ENCODE measurements around the gene GRB14. TPM values are rescaled to one million over a fixed set of nuclear protein-coding genes. Genes with fewer than 3 reads are reported as not detected.

Gene GRB14
- total and polyA plus RNA-seq, 2 of the 13 experiments (the other 11 are each of a cell fraction or from before 2014, with no cell fraction given): 4.6 to 5.8 TPM

DNA sequence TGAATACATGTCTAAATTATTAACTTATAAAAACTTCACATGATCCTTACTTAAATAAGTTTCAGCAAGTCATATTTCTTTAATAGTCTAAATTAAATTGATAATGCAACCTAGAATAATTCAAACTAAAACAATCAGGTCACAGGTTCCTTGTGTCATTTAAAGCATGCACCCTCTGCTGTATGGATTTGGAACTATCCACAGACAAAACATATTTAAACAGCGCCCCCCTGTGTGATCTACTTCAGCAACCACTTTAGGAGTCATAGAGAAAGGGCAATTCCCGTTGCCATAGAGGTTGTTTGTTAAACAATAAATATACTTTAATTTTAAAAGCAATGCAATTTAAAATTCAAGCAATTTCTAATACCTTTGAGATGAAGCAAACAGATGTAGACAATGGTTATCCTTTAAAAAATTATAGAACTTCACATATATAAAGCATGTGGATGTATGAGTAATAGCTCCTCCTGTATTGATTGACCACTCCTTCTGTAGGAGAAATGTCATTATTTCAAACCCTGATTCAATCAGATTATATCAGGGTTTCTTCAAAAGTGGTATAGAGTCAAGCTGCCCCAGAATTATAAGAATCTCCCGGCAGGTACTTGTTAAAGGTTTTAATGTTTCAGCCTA, 21.2 kb downstream of the GRB14 start (continued):
- TF ChIP-seq ZBTB33 (CRISPR knock-in tag; IDR thresholded peaks at IDR 0.05) (no peak), ZNF629 (CRISPR knock-in tag; conservative IDR thresholded peaks at IDR 0.05) (no peak), ZNF460 (CRISPR knock-in tag; IDR thresholded peaks at IDR 0.05; ENCODE audit: borderline replicate concordance) (no peak), ZNF687 (CRISPR knock-in tag; IDR thresholded peaks at IDR 0.05) (no peak), NFAT5 (CRISPR knock-in tag; IDR thresholded peaks at IDR 0.05) (no peak), ZNF101 (CRISPR knock-in tag; IDR thresholded peaks at IDR 0.05; ENCODE audit: borderline replicate concordance, low read depth) (no peak), HNRNPL (IDR thresholded peaks at IDR 0.05; ENCODE audit: low read depth, low read length) (no peak), PRPF4 (IDR thresholded peaks at IDR 0.05; ENCODE audit: low read depth, low read length, poor library complexity, severe bottlenecking) (no peak), RARA (CRISPR knock-in tag; IDR thresholded peaks at IDR 0.05) (no peak), ZNF75D (CRISPR knock-in tag; IDR thresholded peaks at IDR 0.05; ENCODE audit: borderline replicate concordance) (no peak), REL (CRISPR knock-in tag; conservative IDR thresholded peaks at IDR 0.05) (no peak), KAT8 (CRISPR knock-in tag; IDR thresholded peaks at IDR 0.05) (no peak), RXRB (CRISPR knock-in tag; IDR thresholded peaks at IDR 0.05; ENCODE audit: borderline replicate concordance) (peak; percentile 56; the same call in 1 of the 2 replicates)
- TF ChIP-seq, protein P1, sequence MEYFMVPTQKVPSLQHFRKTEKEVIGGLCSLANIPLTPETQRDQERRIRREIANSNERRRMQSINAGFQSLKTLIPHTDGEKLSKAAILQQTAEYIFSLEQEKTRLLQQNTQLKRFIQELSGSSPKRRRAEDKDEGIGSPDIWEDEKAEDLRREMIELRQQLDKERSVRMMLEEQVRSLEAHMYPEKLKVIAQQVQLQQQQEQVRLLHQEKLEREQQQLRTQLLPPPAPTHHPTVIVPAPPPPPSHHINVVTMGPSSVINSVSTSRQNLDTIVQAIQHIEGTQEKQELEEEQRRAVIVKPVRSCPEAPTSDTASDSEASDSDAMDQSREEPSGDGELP (IDR thresholded peaks at IDR 0.05; ENCODE audit: borderline replicate concordance, low read depth): no peak
- TF ChIP-seq, protein P2, sequence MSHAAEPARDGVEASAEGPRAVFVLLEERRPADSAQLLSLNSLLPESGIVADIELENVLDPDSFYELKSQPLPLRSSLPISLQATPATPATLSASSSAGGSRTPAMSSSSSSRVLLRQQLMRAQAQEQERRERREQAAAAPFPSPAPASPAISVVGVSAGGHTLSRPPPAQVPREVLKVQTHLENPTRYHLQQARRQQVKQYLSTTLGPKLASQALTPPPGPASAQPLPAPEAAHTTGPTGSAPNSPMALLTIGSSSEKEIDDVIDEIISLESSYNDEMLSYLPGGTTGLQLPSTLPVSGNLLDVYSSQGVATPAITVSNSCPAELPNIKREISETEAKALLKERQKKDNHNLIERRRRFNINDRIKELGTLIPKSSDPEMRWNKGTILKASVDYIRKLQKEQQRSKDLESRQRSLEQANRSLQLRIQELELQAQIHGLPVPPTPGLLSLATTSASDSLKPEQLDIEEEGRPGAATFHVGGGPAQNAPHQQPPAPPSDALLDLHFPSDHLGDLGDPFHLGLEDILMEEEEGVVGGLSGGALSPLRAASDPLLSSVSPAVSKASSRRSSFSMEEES (CRISPR knock-in tag; IDR thresholded peaks at IDR 0.05): 0 out of 2 replicates have a peak, but pooled peaks have one; percentile 22
